ENCODE results near the gene USP31.

DNA sequence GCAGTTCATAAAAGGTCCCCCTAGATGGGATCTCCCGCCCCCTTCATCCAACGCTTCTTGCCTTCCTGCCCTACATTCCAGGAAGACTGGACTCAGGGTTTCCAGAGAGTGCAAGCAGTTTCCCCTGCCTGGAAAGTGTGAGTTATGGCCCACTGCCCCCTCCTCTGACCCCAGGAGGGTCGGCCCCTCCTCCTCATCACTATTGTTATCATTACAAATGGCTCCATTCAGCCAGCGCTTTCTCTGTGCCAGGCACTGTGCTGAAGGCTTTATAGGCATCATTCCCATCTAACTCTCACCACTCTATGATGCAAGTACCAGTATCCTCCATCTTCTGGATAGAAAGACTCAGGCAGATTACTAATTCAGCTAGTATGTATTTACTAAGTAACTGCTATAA is 90.7 kb downstream of the USP31 start:
- TF ChIP-seq, protein P1, sequence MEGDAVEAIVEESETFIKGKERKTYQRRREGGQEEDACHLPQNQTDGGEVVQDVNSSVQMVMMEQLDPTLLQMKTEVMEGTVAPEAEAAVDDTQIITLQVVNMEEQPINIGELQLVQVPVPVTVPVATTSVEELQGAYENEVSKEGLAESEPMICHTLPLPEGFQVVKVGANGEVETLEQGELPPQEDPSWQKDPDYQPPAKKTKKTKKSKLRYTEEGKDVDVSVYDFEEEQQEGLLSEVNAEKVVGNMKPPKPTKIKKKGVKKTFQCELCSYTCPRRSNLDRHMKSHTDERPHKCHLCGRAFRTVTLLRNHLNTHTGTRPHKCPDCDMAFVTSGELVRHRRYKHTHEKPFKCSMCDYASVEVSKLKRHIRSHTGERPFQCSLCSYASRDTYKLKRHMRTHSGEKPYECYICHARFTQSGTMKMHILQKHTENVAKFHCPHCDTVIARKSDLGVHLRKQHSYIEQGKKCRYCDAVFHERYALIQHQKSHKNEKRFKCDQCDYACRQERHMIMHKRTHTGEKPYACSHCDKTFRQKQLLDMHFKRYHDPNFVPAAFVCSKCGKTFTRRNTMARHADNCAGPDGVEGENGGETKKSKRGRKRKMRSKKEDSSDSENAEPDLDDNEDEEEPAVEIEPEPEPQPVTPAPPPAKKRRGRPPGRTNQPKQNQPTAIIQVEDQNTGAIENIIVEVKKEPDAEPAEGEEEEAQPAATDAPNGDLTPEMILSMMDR (conservative IDR thresholded peaks at IDR 0.05; ENCODE audit: low read depth, low read length): no peak
- TF ChIP-seq EZH2phosphoT487 (IDR thresholded peaks at IDR 0.05; ENCODE audit: borderline replicate concordance, low read length): no peak
